SK-N-SH (cell line): Measurements from ENCODE around the gene SDHAF3. TPM values are rescaled to one million over a fixed set of nuclear protein-coding genes. Genes with fewer than 3 reads are reported as not detected.

Experiments used
- CTCF ChIA-PET: fragments of 300-600, 350-600 bp; formaldehyde crosslinking; extraction: SDS; loops from one replicate; lab custom pipeline; 2021; lab: Yijun Ruan, JAX
- POLR2A ChIA-PET: fragments of 350-600 bp; sonication (Branson Sonifier 250); formaldehyde crosslinking; extraction: SDS; loops from one replicate; lab custom pipeline; 2020; ENCODE audit warnings: antibody characterized with exemption, inconsistent platforms; lab: Yijun Ruan, JAX
- DNase-seq: peaks from one replicate; pipeline ENCODE4 v3.0.0; 2012
- H2AFZ ChIP-seq: fragments of 200-600 bp; sonication (generic); 2 replicates; pipeline ENCODE4 v1.8.1; 2016; ENCODE audit warnings: antibody characterized with exemption, mild to moderate bottlenecking, low read depth
- H3F3A ChIP-seq: fragments of 200-600 bp; sonication (generic); replicated peaks from 2 replicates; pipeline ENCODE3; 2016; ENCODE audit warnings: antibody characterized with exemption, mild to moderate bottlenecking; ENCODE audit not compliant: insufficient read depth
- H3K27ac ChIP-seq, 2 experiments: fragments of 200-500 bp in 1 of 2; fragments of 200-600 bp in 1 of 2; sonication (Bioruptor generic) in 1 of 2; sonication (generic), shearing (Covaris generic) in 1 of 2; 2 replicates each; pipeline versions ENCODE4 v1.5.1 to v1.6.1; 2014 to 2016; ENCODE audit warnings: low read depth in 2 of 2, inconsistent platforms in 1 of 2, low read length in 1 of 2, mild to moderate bottlenecking in 1 of 2, mixed read lengths in 1 of 2
- H3K27me3 ChIP-seq: fragments of 200-600 bp; sonication (generic), shearing (Covaris generic); 2 replicates; pipeline ENCODE4 v1.6.1; 2016; ENCODE audit warnings: mixed run types; ENCODE audit not compliant: insufficient read depth
- H3K36me3 ChIP-seq, 2 experiments: fragments of 200-500 bp in 1 of 2; fragments of 200-600 bp in 1 of 2; sonication (Bioruptor generic) in 1 of 2; sonication (generic) in 1 of 2; replicated peaks in 1 of 2; 2 replicates each; pipeline versions ENCODE3 to v1.5.1; 2014 to 2016; ENCODE audit warnings: low read length in 1 of 2, mild to moderate bottlenecking in 1 of 2; ENCODE audit not compliant: insufficient read depth in 2 of 2, control insufficient read depth in 1 of 2
- H3K4me1 ChIP-seq, 2 experiments: fragments of 200-500 bp in 1 of 2; fragments of 200-600 bp in 1 of 2; sonication (Bioruptor generic) in 1 of 2; sonication (generic), shearing (Covaris generic) in 1 of 2; 2 replicates each; pipeline versions ENCODE4 v1.5.1 to v1.6.1; 2014 to 2016; ENCODE audit warnings: low read depth in 1 of 2, low read length in 1 of 2, mixed run types in 1 of 2; ENCODE audit not compliant: insufficient read depth in 2 of 2, control insufficient read depth in 1 of 2
- H3K4me2 ChIP-seq: fragments of 200-600 bp; sonication (generic), shearing (Covaris generic); 2 replicates; pipeline ENCODE4 v1.6.1; 2017; ENCODE audit warnings: mixed run types
- H3K4me3 ChIP-seq, 2 experiments: fragments of 200-500 bp in 1 of 2; fragments of 200-600 bp in 1 of 2; sonication (Bioruptor generic) in 1 of 2; sonication (generic), shearing (Covaris generic) in 1 of 2; 2 replicates each; pipeline versions ENCODE4 v1.5.1 to v1.8.1; 2014 to 2016; ENCODE audit warnings: low read depth in 2 of 2, inconsistent platforms in 1 of 2, low read length in 1 of 2, mild to moderate bottlenecking in 1 of 2, mixed read lengths in 1 of 2, moderate library complexity in 1 of 2
- H3K79me2 ChIP-seq: fragments of 200-600 bp; sonication (generic); 2 replicates; pipeline ENCODE4 v1.8.1; 2017; ENCODE audit warnings: mild to moderate bottlenecking; ENCODE audit not compliant: insufficient read depth
- H3K9ac ChIP-seq: fragments of 200-600 bp; sonication (generic); 2 replicates; pipeline ENCODE4 v1.6.1; 2017; ENCODE audit warnings: mixed run types
- H3K9me2 ChIP-seq: fragments of 200-600 bp; sonication (generic); 2 replicates; pipeline ENCODE4 v1.6.1; 2017; ENCODE audit warnings: mixed run types
- H3K9me3 ChIP-seq: fragments of 200-600 bp; sonication (generic); 2 replicates; pipeline ENCODE4 v1.6.1; 2017; ENCODE audit warnings: mixed run types, mild to moderate bottlenecking, moderate library complexity
- H4K20me1 ChIP-seq: fragments of 200-600 bp; sonication (generic); 2 replicates; pipeline ENCODE4 v1.6.1; 2017; ENCODE audit warnings: mild to moderate bottlenecking, mixed run types; ENCODE audit not compliant: insufficient read depth
- CHD2 ChIP-seq: fragments of 150-350 bp; IDR thresholded peaks from 2 replicates; pipeline ENCODE4 v1.6.1; 2018; ENCODE audit warnings: low read length; ENCODE audit not compliant: partially characterized antibody
- EP300 ChIP-seq, 2 experiments: IDR thresholded peaks; 2 replicates each; pipeline versions ENCODE4 v1.4.0 to v1.6.1; 2012; ENCODE audit warnings: borderline replicate concordance in 1 of 2, low read depth in 1 of 2, low read length in 1 of 2
- EZH2phosphoT487 ChIP-seq: fragments of 200-600 bp; sonication (generic); IDR thresholded peaks from 2 replicates; pipeline ENCODE4 v1.6.1; 2017; ENCODE audit warnings: low read depth, mixed run types, mild to moderate bottlenecking, antibody characterized with exemption, moderate library complexity, borderline replicate concordance
- FOSL2 ChIP-seq: IDR thresholded peaks from 2 replicates; pipeline ENCODE4 v1.4.0; 2012; ENCODE audit warnings: low read depth, mild to moderate bottlenecking, moderate library complexity, borderline replicate concordance
- FOXJ3 ChIP-seq: sonication (generic); formaldehyde crosslinking; IDR thresholded peaks from 2 replicates; pipeline ENCODE4 v1.5.1; 2020; ENCODE audit warnings: mild to moderate bottlenecking, missing genetic modification reagents
- FOXM1 ChIP-seq: IDR thresholded peaks from 2 replicates; pipeline ENCODE4 v1.4.0; 2012; ENCODE audit warnings: low read depth, mild to moderate bottlenecking
- GABPA ChIP-seq: IDR thresholded peaks from 2 replicates; pipeline ENCODE4 v1.4.0; 2012; ENCODE audit warnings: low read depth, mild to moderate bottlenecking
- GATA2 ChIP-seq: sonication (generic); formaldehyde crosslinking; IDR thresholded peaks from 2 replicates; pipeline ENCODE4 v1.5.0; 2020; ENCODE audit warnings: mild to moderate bottlenecking, missing genetic modification reagents
- JUND ChIP-seq: IDR thresholded peaks from 2 replicates; pipeline ENCODE4 v1.4.0; 2012
- MAX ChIP-seq: IDR thresholded peaks from 2 replicates; pipeline ENCODE4 v1.4.0; 2012; ENCODE audit warnings: low read depth
- MXI1 ChIP-seq: IDR thresholded peaks from 2 replicates; pipeline ENCODE4 v1.6.1; 2012; ENCODE audit warnings: mild to moderate bottlenecking, low read depth, low read length, improper control_type of control experiment
- NFIC ChIP-seq: IDR thresholded peaks from 2 replicates; pipeline ENCODE4 v1.4.0; 2012; ENCODE audit warnings: borderline replicate concordance
- PBX3 ChIP-seq: IDR thresholded peaks from 2 replicates; pipeline ENCODE4; 2012
- POLR2AphosphoS5 ChIP-seq: IDR thresholded peaks from 2 replicates; pipeline ENCODE4 v1.6.1; 2012; ENCODE audit warnings: low read depth, low read length
- RAD21 ChIP-seq: IDR thresholded peaks from 2 replicates; pipeline ENCODE4 v1.6.1; 2012; ENCODE audit warnings: mild to moderate bottlenecking, low read length
- RFX5 ChIP-seq: IDR thresholded peaks from 2 replicates; pipeline ENCODE4 v1.6.1; 2012; ENCODE audit warnings: mild to moderate bottlenecking, improper control_type of control experiment, low read length
- RXRA ChIP-seq: IDR thresholded peaks from 2 replicates; pipeline ENCODE4 v1.4.0; 2012; ENCODE audit warnings: low read depth, mild to moderate bottlenecking, borderline replicate concordance
- SIN3A ChIP-seq: IDR thresholded peaks from 2 replicates; pipeline ENCODE4 v1.6.1; 2012; ENCODE audit warnings: low read depth, mild to moderate bottlenecking, low read length, moderate library complexity, borderline replicate concordance
- SMC3 ChIP-seq: IDR thresholded peaks from 2 replicates; pipeline ENCODE4 v1.6.1; 2012; ENCODE audit warnings: low read depth, low read length, improper control_type of control experiment
- TAF1 ChIP-seq: IDR thresholded peaks from 2 replicates; pipeline ENCODE4 v1.6.1; 2012; ENCODE audit warnings: low read depth, mild to moderate bottlenecking, low read length, moderate library complexity, borderline replicate concordance
- TCF12 ChIP-seq: IDR thresholded peaks from 2 replicates; pipeline ENCODE4 v1.4.0; 2012
- USF2 ChIP-seq: fragments of 150-350 bp; IDR thresholded peaks from 2 replicates; pipeline ENCODE4 v1.6.1; 2017; ENCODE audit warnings: antibody characterized with exemption, low read length, low read depth, borderline replicate concordance
- ZBTB33 ChIP-seq: IDR thresholded peaks from 2 replicates; pipeline ENCODE4 v1.4.0; 2012; ENCODE audit warnings: low read depth, borderline replicate concordance
- WGBS: methylation state at CpG from one replicate; pipeline ENCODE4 v1.1.6; 2017; ENCODE audit warnings: low lambda C conversion rate; 5-methylcytosine and 5-hydroxymethylcytosine counted together
- polyA plus RNA-seq, 3 experiments: library from polyadenylated mRNA; depleted of rRNA; stranded (reverse); fragments of >200 nt; gene quantifications; 2 replicates each; pipeline ENCODE4 v1.2.3, GENCODE V29; 2012

SDHAF3 gene
- polyA plus RNA-seq, 1 of the 3 experiments (the other 2 are of a cell fraction): 17.0 TPM

GRCh38 chr7:97130417-97131139 is 13.1 kb downstream of the SDHAF3 start:
- H3F3A ChIP-seq: no peaks in the 10 kb centered on the region
- no peaks in the 10 kb centered on the region for H3K36me3 ChIP-seq
- POLR2A ChIA-PET: interaction anchor here (1.6 to 2.0 kb wide), 2 partner anchors 12 to 742 kb away, joined by 3 to 5 read pairs; partner anchors contain the start of gene ASNS

GRCh38 chr7:97133159-97133558 is 15.7 kb downstream of the SDHAF3 start:
- Histone ChIP-seq H3K27me3 (no peaks in the 10 kb centered on the region), H3K27ac (no peak overlapping the region), H3K36me3 (no peaks in the 10 kb centered on the region), H4K20me1 (no peaks in the 10 kb centered on the region), H3K4me3 (no peak overlapping the region), H3K9ac (no peak overlapping the region), H3F3A (no peaks in the 10 kb centered on the region), H3K4me1 (peaks cover 0 to 5% of the 10 kb centered on the region in 2 experiments; a peak in 2 of 4 replicates), H3K9me3 (no peaks in the 10 kb centered on the region), H3K9me2 (no peaks in the 10 kb centered on the region), H2AFZ (no peak overlapping the region), H3K4me2 (no peak overlapping the region), H3K79me2 (peaks cover 7% of the 10 kb centered on the region; the same call in 1 of the 2 replicates)
- 87% methylated on average over 2 of the region's 2 CpGs for WGBS
- DNase-seq: no peak
- POLR2A ChIA-PET: no interaction called here
- CTCF ChIA-PET: interaction anchor here (1.6 to 2.0 kb wide), 4 partner anchors 9 to 28 kb away, joined by 4 to 13 read pairs (median 6); no protein-coding TSS in a partner anchor
- no peak for TF ChIP-seq FOXM1
- TF ChIP-seq RAD21: no peak
- no peak for TF ChIP-seq RFX5
- TF ChIP-seq SMC3: no peak
- no peak for TF ChIP-seq PBX3
- TF ChIP-seq RXRA: no peak
- no peak for TF ChIP-seq TCF12
- TF ChIP-seq EP300 (IDR thresholded peaks at IDR 0.05; ENCODE audit: borderline replicate concordance in 1 of 2, low read depth in 1 of 2, low read length in 1 of 2): no peak
- TF ChIP-seq ZBTB33: no peak
- no peak for TF ChIP-seq CHD2
- no peak for TF ChIP-seq SIN3A
- no peak for TF ChIP-seq TAF1
- no peak for TF ChIP-seq FOSL2
- no peak for TF ChIP-seq JUND
- TF ChIP-seq USF2: no peak
- no peak for TF ChIP-seq NFIC
- no peak for TF ChIP-seq GATA2 (CRISPR knock-in tag)
- TF ChIP-seq MAX: no peak
- TF ChIP-seq POLR2AphosphoS5: no peak

More at GRCh38 chr7:97130417-97131139, 13.1 kb downstream of the SDHAF3 start:
- Histone ChIP-seq H4K20me1 (no peaks in the 10 kb centered on the region), H3K4me3 (no peak overlapping the region), H3K4me1 (peaks cover 0 to 5% of the 10 kb centered on the region in 2 experiments; a peak in 2 of 4 replicates), H3K9ac (no peak overlapping the region), H2AFZ (no peak overlapping the region), H3K27me3 (no peaks in the 10 kb centered on the region), H3K27ac (no peak overlapping the region), H3K79me2 (peaks cover 7% of the 10 kb centered on the region; the same call in 1 of the 2 replicates), H3K4me2 (no peak overlapping the region), H3K9me2 (no peaks in the 10 kb centered on the region), H3K9me3 (no peaks in the 10 kb centered on the region)
- CTCF ChIA-PET: interaction anchor here (1.1 to 2.3 kb wide), 4 partner anchors 13 to 883 kb away, joined by 3 to 9 read pairs (median 6); partner anchors contain the start of gene SDHAF3
- TF ChIP-seq FOXJ3: no peak
- TF ChIP-seq FOXM1: no peak
- no peak for TF ChIP-seq EP300 (IDR thresholded peaks at IDR 0.05; ENCODE audit: borderline replicate concordance in 1 of 2, low read depth in 1 of 2, low read length in 1 of 2)
- TF ChIP-seq MXI1: no peak
- no peak for TF ChIP-seq GABPA
- no peak for TF ChIP-seq TCF12
- TF ChIP-seq SMC3: no peak
- TF ChIP-seq NFIC: no peak
- no peak for TF ChIP-seq JUND
- no peak for TF ChIP-seq EZH2phosphoT487
- TF ChIP-seq RFX5: no peak
- DNase-seq: no peak
- 81% methylated on average over 5 of the region's 6 CpGs for WGBS
